Measurements from ENCODE around the gene PNPLA6.
A peak's percentile ranks its signal among the peaks of the same experiment; 100 is the strongest.

PNPLA6 gene

DNA sequence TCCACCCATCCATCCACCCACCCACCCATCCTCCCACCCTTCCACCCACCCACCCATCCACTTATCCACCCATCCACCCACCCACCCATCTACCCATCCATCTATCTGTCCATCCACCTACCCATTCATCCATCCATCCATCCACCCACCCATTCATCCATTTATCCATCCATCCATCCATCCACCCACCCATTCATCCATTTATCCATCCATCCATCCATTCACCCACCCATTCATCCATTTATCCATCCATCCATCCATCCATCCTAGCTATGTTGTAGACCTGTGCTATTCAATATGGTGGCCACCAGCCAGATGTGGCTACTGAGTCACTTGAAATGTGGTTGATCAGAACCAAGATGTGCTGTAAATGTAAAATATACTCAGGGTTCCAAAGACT, 65.2 kb downstream of the PNPLA6 start:
- no peak for DNase-seq (ENCODE audit: low spot score)

DNA sequence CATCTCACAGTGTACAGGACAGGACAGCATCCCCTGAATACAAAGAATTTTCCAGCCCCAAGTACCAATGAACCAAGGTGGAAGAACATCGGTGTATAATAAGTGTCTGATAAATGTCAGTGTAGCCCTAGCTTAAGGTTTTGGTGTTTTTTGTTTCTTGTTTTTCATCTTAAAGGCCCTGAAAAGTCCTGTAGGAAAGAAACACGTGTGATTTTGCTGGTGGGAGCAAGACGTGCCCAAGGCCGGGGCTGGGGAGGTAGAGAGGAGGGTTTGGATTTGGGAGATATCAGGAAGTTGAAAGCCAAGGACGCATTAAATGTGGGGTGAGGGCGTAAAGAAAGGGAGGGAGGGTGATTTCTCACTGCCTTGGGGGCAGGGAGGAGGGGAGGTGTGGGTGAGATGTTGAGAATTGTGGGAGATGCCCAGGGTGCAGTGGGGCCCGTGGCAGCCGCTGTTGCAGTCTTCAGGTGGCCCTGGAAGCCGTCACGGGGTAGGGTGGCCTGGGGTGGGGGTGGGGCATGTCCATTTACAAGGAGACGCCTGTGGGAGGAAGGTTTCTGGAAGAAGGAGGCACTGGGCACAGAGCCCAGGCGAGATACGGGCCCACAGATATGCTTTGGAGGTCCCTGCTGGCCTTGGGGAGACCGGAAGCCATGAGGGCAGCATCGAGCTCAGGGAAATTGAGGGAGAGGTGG, 66.9 kb downstream of the PNPLA6 start:
- DNase-seq (ENCODE audit: low spot score) = no peak

- no peak for DNase-seq (ENCODE audit: low spot score)
These were observed 67.5 kb downstream of the PNPLA6 start for GRCh38 chr19:7602935-7603497.

- DNase-seq (ENCODE audit: low spot score) = no peak
These were observed 68.4 kb downstream of the PNPLA6 start for GRCh38 chr19:7603919-7604318.

DNA sequence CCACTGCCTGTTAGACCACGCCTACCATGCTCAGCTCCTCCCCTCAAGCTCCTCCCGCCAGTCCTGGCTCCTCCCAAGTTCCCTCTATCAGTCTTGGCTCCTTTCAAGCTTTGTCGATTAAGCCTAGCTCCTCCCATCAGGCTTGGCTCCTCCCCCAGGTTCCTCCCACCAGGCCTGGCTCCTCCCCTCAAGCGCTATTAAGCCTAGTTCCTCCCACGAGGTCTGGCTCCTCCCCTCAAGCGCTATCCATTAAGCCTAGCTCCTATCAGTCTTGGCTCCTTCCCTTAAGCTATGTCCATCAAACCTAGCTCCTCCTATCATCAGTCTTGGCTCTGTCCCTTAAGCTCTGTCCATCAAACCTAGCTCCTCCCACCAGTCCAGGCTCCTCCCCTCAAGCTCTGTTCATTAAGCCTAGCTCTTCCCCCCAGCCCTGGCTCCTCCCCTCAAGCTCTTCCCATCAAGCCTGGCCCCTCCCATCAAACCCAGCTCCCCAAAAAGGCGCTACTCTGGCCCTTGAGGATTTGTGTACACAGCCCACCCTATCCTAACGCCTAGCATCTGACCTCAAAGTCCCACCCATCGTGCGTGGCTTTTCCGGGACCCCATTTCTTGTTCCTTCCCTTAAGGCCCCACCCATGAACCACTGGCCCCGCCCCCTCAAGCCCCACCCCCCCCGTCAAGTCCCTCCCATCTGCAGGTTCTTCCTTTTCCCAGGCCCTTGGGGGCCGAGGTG, 70.1 kb downstream of the PNPLA6 start:
- peak; percentile 73 for DNase-seq (ENCODE audit: low spot score)

- DNase-seq (ENCODE audit: low spot score) = no peak
These were observed 70.8 kb downstream of the PNPLA6 start for GRCh38 chr19:7606289-7606688.

DNA sequence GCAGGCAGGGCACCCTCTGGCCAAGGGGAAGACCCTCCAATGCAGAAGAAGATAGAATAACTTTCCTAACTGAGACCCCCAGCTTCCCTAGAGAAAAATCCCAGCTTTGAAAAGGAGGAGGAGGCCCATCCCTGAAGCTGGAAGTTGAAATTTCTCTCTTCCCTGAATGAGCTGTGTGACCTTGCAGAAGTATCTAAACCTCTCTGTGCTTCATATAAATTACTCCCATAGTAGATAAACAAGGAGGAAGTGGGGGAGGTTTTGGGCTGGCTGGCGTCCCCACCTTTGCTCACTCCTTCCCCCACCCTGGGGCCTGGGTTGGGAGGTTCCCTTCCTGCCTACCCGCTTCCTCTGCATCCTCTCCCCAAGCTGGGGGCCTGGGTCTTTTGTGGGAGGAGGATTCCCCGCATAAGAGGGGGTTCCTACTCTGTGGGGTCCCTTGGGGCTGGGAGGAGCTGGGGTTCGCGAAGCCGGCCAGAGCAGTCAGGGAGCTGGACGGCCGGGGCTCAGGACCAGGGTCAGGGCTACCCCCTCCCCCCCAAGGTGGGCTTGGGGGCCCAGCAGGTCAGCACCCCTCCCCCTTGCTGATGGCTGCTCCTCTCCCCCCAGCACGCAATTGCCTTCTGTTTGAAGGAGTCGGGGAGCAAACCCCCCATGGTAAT, 71.8 kb downstream of the PNPLA6 start:
- no peak for DNase-seq (ENCODE audit: low spot score)

DNA sequence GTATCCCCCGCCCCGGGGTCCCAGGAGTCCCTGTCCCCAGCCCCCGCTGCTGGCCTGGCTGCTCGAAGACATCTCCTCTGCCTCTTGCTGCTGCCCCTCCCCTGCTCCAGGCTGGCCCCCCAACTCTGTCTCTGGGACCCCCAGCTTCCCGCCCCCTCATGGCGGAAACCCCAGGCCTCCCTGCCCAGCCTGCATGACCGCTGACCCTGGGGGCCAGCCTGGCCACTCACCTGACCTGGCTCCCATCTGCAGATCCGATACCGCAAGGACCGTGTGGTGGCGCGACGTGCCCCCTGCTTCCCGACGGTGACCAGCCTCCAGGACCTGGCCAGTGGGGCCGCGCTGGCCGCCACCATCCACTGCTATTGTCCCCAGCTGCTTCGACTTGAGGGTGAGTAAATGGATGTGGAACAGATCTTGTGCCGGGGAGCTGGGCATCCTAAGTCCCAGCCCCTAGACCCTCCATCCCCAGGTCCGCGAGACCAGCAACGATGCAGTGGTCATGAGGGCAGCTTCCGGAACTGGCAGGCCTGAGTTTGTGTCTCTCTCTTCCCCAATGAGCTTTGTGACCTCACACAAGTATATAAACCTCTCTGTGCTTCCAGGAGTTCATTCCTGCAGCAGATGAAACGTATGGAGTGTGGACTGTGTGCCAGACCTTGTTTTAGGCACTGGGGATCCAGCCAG, 72.5 kb downstream of the PNPLA6 start:
- no peak for DNase-seq (ENCODE audit: low spot score)

- DNase-seq (ENCODE audit: low spot score) = no peak
These were observed 75.1 kb downstream of the PNPLA6 start for GRCh38 chr19:7610491-7611240.
